T-helper 1 cell treated with Interleukin-12 subunit alpha and Interleukin-12 subunit beta and Interleukin-4 antibody, amounts not matched to agents 30 μg/mL and 1 μg/mL, for 36 hours (primary cell): ENCODE measurements around the gene FAHD1.
"Not testable (repeated sequence)": the region's sequence is repeated elsewhere in the genome, so short reads cannot be mapped to it uniquely, and the experiment has no call there.

ENCODE experiments used
- H3K27ac Mint-ChIP-seq: one replicate; pipeline ENCODE4 v1.8.0; 2021; ENCODE audit warnings: mild to moderate bottlenecking, mixed read lengths
- H3K27me3 Mint-ChIP-seq: one replicate; pipeline ENCODE4 v1.8.0; 2021; ENCODE audit warnings: low read depth, mixed read lengths
- H3K36me3 Mint-ChIP-seq: one replicate; pipeline ENCODE4 v1.8.0; 2021; ENCODE audit warnings: low read depth, mixed read lengths
- H3K4me1 Mint-ChIP-seq: one replicate; pipeline ENCODE4 v1.8.0; 2021; ENCODE audit warnings: low read depth, mixed read lengths
- H3K4me3 Mint-ChIP-seq: one replicate; pipeline ENCODE4 v1.8.0; 2021; ENCODE audit warnings: mild to moderate bottlenecking, moderate library complexity, mixed read lengths
- H3K9me3 Mint-ChIP-seq: one replicate; pipeline ENCODE4 v1.8.0; 2021; ENCODE audit warnings: mixed read lengths

FAHD1 gene

GRCh38 chr16:1865902-1866690, 39.1 kb downstream of the FAHD1 start:
- H3K36me3 Mint-ChIP-seq, result no peaks in the 10 kb centered on the region
- H3K9me3 Mint-ChIP-seq, result no peaks in the 10 kb centered on the region
- no peak overlapping the region for H3K4me3 Mint-ChIP-seq
- no peak overlapping the region for H3K27ac Mint-ChIP-seq
- H3K27me3 Mint-ChIP-seq, result peaks cover 18% of the 10 kb centered on the region
- no peaks in the 10 kb centered on the region for H3K4me1 Mint-ChIP-seq

- Mint-ChIP-seq H3K27me3 (peaks cover 15% of the 10 kb centered on the region), H3K9me3 (no peaks in the 10 kb centered on the region), H3K4me1 (peaks cover 3% of the 10 kb centered on the region), H3K36me3 (no peaks in the 10 kb centered on the region), H3K27ac (no peak overlapping the region), H3K4me3 (no peak overlapping the region)
Observed at GRCh38 chr16:1870365-1871082, 43.5 kb downstream of the FAHD1 start.

- H3K4me1 Mint-ChIP-seq, result peaks cover 3% of the 10 kb centered on the region
- H3K36me3 Mint-ChIP-seq, result no peaks in the 10 kb centered on the region
- peaks cover 15% of the 10 kb centered on the region for H3K27me3 Mint-ChIP-seq
- no peaks in the 10 kb centered on the region for H3K9me3 Mint-ChIP-seq
- H3K27ac Mint-ChIP-seq, result no peak within 1 kb of the TSS
- H3K4me3 Mint-ChIP-seq, result peak within 1 kb of the TSS; percentile 54
Observed at GRCh38 chr16:1871974-1872635, 45.1 kb downstream of the FAHD1 start, which contains the start of gene MEIOB. MEIOB (minus strand) TSS chr16:1872164; CDS start chr16:1868175, 3,989 bp downstream.

GRCh38 chr16:1874854-1875253, 47.8 kb downstream of the FAHD1 start:
- Mint-ChIP-seq H3K4me3 (no peak overlapping the region), H3K27ac (no peak overlapping the region)

GRCh38 chr16:1876066-1876465, 49.1 kb downstream of the FAHD1 start:
- not testable (repeated sequence) for H3K4me1 Mint-ChIP-seq, H3K4me3 Mint-ChIP-seq, H3K27ac Mint-ChIP-seq, H3K36me3 Mint-ChIP-seq, H3K9me3 Mint-ChIP-seq
- H3K27me3 Mint-ChIP-seq, result peaks cover 24% of the 10 kb centered on the region

More at GRCh38 chr16:1874854-1875253, 47.8 kb downstream of the FAHD1 start:
- peaks cover 3% of the 10 kb centered on the region for H3K4me1 Mint-ChIP-seq
- H3K27me3 Mint-ChIP-seq, result peaks cover 27% of the 10 kb centered on the region
- H3K9me3 Mint-ChIP-seq, result no peaks in the 10 kb centered on the region
- H3K36me3 Mint-ChIP-seq, result no peaks in the 10 kb centered on the region

- Mint-ChIP-seq H3K36me3 (no peaks in the 10 kb centered on the region), H3K4me3 (no peak overlapping the region), H3K27me3 (peaks cover 24% of the 10 kb centered on the region), H3K27ac (no peak overlapping the region), H3K9me3 (no peaks in the 10 kb centered on the region), H3K4me1 (peaks cover 3% of the 10 kb centered on the region)
Observed at GRCh38 chr16:1876468-1876867, 49.5 kb downstream of the FAHD1 start.

- Mint-ChIP-seq H3K4me1 (peaks cover 3% of the 10 kb centered on the region), H3K36me3 (no peaks in the 10 kb centered on the region), H3K4me3 (no peak overlapping the region), H3K27me3 (peaks cover 23% of the 10 kb centered on the region), H3K9me3 (no peaks in the 10 kb centered on the region), H3K27ac (no peak overlapping the region)
Observed at GRCh38 chr16:1877089-1877488, 50.1 kb downstream of the FAHD1 start.

GRCh38 chr16:1877804-1878203, 50.8 kb downstream of the FAHD1 start:
- H3K27ac Mint-ChIP-seq, result no peak overlapping the region
- no peaks in the 10 kb centered on the region for H3K36me3 Mint-ChIP-seq
- H3K4me3 Mint-ChIP-seq, result no peak overlapping the region
- no peaks in the 10 kb centered on the region for H3K9me3 Mint-ChIP-seq
- peaks cover 17% of the 10 kb centered on the region for H3K27me3 Mint-ChIP-seq
- H3K4me1 Mint-ChIP-seq, result no peaks in the 10 kb centered on the region

GRCh38 chr16:1878256-1878655, 51.2 kb downstream of the FAHD1 start:
- Mint-ChIP-seq H3K27ac (no peak overlapping the region), H3K9me3 (no peaks in the 10 kb centered on the region), H3K36me3 (no peaks in the 10 kb centered on the region), H3K4me3 (no peak overlapping the region), H3K4me1 (no peaks in the 10 kb centered on the region), H3K27me3 (peaks cover 17% of the 10 kb centered on the region)
